ENCODE results near the gene OLFM3.

OLFM3 gene

GRCh38 chr1:101980974-101981373 is 15.8 kb downstream of the OLFM3 start:
- Histone ChIP-seq H3K27me3 (ENCODE audit: low read length) (no peaks in the 10 kb centered on the region), H3K9me2 (replicated peaks; ENCODE audit: insufficient read depth, low read length) (no peaks in the 10 kb centered on the region), H3K27ac (ENCODE audit: low read depth, low read length) (no peak overlapping the region), H3K9me3 (ENCODE audit: insufficient read depth, low read length) (no peaks in the 10 kb centered on the region), H2AFZ (ENCODE audit: low read depth, low read length, severe bottlenecking) (no peak overlapping the region), H3K9ac (ENCODE audit: low read length) (no peak overlapping the region), H3K4me2 (ENCODE audit: low read depth, low read length, poor library complexity, severe bottlenecking) (no peak overlapping the region), H3K4me3 (ENCODE audit: insufficient read depth, low read length, poor library complexity, severe bottlenecking) (no peak overlapping the region), H3K79me2 (ENCODE audit: insufficient read depth, low read length) (no peaks in the 10 kb centered on the region), H3F3A (ENCODE audit: insufficient read depth) (no peaks in the 10 kb centered on the region), H3K36me3 (ENCODE audit: low read length) (no peaks in the 10 kb centered on the region), H4K20me1 (ENCODE audit: low read depth, low read length) (no peaks in the 10 kb centered on the region)
- no peak for TF ChIP-seq EZH2phosphoT487 (conservative IDR thresholded peaks at IDR 0.05; ENCODE audit: low read length)
- TF ChIP-seq CTCF (IDR thresholded peaks at IDR 0.05; ENCODE audit: insufficient read depth, low read length, poor library complexity, severe bottlenecking) = no peak

- H3K27ac ChIP-seq (ENCODE audit: low read depth, low read length) = no peak overlapping the region
- no peak for TF ChIP-seq CTCF (IDR thresholded peaks at IDR 0.05; ENCODE audit: insufficient read depth, low read length, poor library complexity, severe bottlenecking)
- TF ChIP-seq EZH2phosphoT487 (conservative IDR thresholded peaks at IDR 0.05; ENCODE audit: low read length) = no peak
- H3K79me2 ChIP-seq (ENCODE audit: insufficient read depth, low read length) = no peaks in the 10 kb centered on the region
Measured at GRCh38 chr1:101977266-101977665, 19.5 kb downstream of the OLFM3 start.

GRCh38 chr1:101976161-101976560 is 20.6 kb downstream of the OLFM3 start:
- Histone ChIP-seq H4K20me1 (ENCODE audit: low read depth, low read length) (no peaks in the 10 kb centered on the region), H3K36me3 (ENCODE audit: low read length) (no peaks in the 10 kb centered on the region), H3F3A (ENCODE audit: insufficient read depth) (no peaks in the 10 kb centered on the region), H3K9me2 (replicated peaks; ENCODE audit: insufficient read depth, low read length) (no peaks in the 10 kb centered on the region), H3K79me2 (ENCODE audit: insufficient read depth, low read length) (no peaks in the 10 kb centered on the region), H3K27ac (ENCODE audit: low read depth, low read length) (no peak overlapping the region), H3K4me3 (ENCODE audit: insufficient read depth, low read length, poor library complexity, severe bottlenecking) (no peak overlapping the region), H3K9me3 (ENCODE audit: insufficient read depth, low read length) (no peaks in the 10 kb centered on the region), H2AFZ (ENCODE audit: low read depth, low read length, severe bottlenecking) (no peak overlapping the region), H3K4me2 (ENCODE audit: low read depth, low read length, poor library complexity, severe bottlenecking) (no peak overlapping the region), H3K27me3 (ENCODE audit: low read length) (no peaks in the 10 kb centered on the region), H3K9ac (ENCODE audit: low read length) (no peak overlapping the region)
- no peak for TF ChIP-seq EZH2phosphoT487 (conservative IDR thresholded peaks at IDR 0.05; ENCODE audit: low read length)
- TF ChIP-seq CTCF (IDR thresholded peaks at IDR 0.05; ENCODE audit: insufficient read depth, low read length, poor library complexity, severe bottlenecking) = no peak

More at GRCh38 chr1:101977266-101977665, 19.5 kb downstream of the OLFM3 start:
- Histone ChIP-seq H4K20me1 (ENCODE audit: low read depth, low read length) (no peaks in the 10 kb centered on the region), H3K4me3 (ENCODE audit: insufficient read depth, low read length, poor library complexity, severe bottlenecking) (no peak overlapping the region), H3K36me3 (ENCODE audit: low read length) (no peaks in the 10 kb centered on the region), H3K9ac (ENCODE audit: low read length) (no peak overlapping the region), H3K27me3 (ENCODE audit: low read length) (no peaks in the 10 kb centered on the region), H2AFZ (ENCODE audit: low read depth, low read length, severe bottlenecking) (no peak overlapping the region), H3K4me2 (ENCODE audit: low read depth, low read length, poor library complexity, severe bottlenecking) (no peak overlapping the region), H3K9me2 (replicated peaks; ENCODE audit: insufficient read depth, low read length) (no peaks in the 10 kb centered on the region), H3F3A (ENCODE audit: insufficient read depth) (no peaks in the 10 kb centered on the region), H3K9me3 (ENCODE audit: insufficient read depth, low read length) (no peaks in the 10 kb centered on the region)

All from SU-DHL-6 (cell line).